ENCODE data around the gene ZNF775.

Gene ZNF775

GRCh38 chr7:150361807-150362621 is 17.1 kb upstream of the ZNF775 start:
- TF ChIP-seq, protein P1, sequence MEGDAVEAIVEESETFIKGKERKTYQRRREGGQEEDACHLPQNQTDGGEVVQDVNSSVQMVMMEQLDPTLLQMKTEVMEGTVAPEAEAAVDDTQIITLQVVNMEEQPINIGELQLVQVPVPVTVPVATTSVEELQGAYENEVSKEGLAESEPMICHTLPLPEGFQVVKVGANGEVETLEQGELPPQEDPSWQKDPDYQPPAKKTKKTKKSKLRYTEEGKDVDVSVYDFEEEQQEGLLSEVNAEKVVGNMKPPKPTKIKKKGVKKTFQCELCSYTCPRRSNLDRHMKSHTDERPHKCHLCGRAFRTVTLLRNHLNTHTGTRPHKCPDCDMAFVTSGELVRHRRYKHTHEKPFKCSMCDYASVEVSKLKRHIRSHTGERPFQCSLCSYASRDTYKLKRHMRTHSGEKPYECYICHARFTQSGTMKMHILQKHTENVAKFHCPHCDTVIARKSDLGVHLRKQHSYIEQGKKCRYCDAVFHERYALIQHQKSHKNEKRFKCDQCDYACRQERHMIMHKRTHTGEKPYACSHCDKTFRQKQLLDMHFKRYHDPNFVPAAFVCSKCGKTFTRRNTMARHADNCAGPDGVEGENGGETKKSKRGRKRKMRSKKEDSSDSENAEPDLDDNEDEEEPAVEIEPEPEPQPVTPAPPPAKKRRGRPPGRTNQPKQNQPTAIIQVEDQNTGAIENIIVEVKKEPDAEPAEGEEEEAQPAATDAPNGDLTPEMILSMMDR (IDR thresholded peaks at IDR 0.05; ENCODE audit: low read length, missing control alignments) = no peak
- no peak for DNase-seq (ENCODE audit: low read depth)
- no peak overlapping the region for H3K4me3 ChIP-seq (replicated peaks; ENCODE audit: low read depth, low read length)

GRCh38 chr7:150363370-150363769 is 15.8 kb upstream of the ZNF775 start:
- DNase-seq (ENCODE audit: low read depth) = no peak
- no peak overlapping the region for H3K4me3 ChIP-seq (replicated peaks; ENCODE audit: low read depth, low read length)
- TF ChIP-seq, protein P1 (IDR thresholded peaks at IDR 0.05; ENCODE audit: low read length, missing control alignments) = no peak

- no peak overlapping the region for H3K4me3 ChIP-seq (replicated peaks; ENCODE audit: low read depth, low read length)
- DNase-seq (ENCODE audit: low read depth) = no peak
- TF ChIP-seq, protein P1 (IDR thresholded peaks at IDR 0.05; ENCODE audit: low read length, missing control alignments) = no peak
Measured at GRCh38 chr7:150363872-150364271, 15.3 kb upstream of the ZNF775 start.

GRCh38 chr7:150365194-150365593 is 13.9 kb upstream of the ZNF775 start:
- DNase-seq (ENCODE audit: low read depth) = no peak
- no peak overlapping the region for H3K4me3 ChIP-seq (replicated peaks; ENCODE audit: low read depth, low read length)
- TF ChIP-seq, protein P1 (IDR thresholded peaks at IDR 0.05; ENCODE audit: low read length, missing control alignments) = no peak

DNA sequence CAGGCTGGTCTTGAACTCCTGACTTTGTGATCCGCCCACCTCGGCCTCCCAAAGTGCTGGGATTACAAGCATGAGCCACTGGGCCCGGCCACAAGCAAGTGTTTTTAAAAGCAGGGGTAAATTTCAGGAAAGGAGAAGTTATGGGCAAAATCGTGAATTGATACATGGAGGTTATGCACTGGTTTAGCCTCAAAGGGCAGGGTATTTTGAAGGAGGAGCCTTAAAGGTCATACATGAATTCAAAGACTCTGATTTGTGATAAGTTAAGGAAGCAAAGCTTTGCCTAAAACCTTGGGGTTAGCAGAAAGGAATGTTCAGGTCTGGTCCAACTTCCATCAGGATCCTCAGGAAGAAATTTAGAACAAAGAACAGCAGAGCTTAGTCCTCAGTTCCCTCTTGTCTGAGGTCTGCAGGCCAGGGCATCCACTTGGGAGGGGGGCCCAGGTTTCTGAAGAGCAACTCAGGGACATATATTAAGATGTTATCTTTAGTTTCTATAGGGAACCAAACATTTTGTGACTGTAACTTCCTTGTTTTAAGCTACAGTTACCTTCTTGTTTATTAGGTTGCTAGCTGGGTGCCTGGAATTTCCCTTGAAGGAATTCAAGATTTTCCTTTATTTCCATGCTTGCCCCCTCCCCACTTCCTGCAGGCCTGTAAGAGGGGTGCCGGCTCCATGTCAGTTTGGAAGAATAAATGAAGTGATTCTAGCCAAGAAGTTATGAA is 13.3 kb upstream of the ZNF775 start:
- no peak for DNase-seq (ENCODE audit: low read depth)
- no peak overlapping the region for H3K4me3 ChIP-seq (replicated peaks; ENCODE audit: low read depth, low read length)
- TF ChIP-seq, protein P1 (IDR thresholded peaks at IDR 0.05; ENCODE audit: low read length, missing control alignments) = no peak

- peak overlapping the region; percentile 86 for H3K4me3 ChIP-seq (replicated peaks; ENCODE audit: low read depth, low read length)
Measured at GRCh38 chr7:150367677-150368095, 11.4 kb upstream of the ZNF775 start.

More at GRCh38 chr7:150367677-150368095, 11.4 kb upstream of the ZNF775 start:
- TF ChIP-seq, protein P1 (IDR thresholded peaks at IDR 0.05; ENCODE audit: low read length, missing control alignments) = no peak
- no peak for DNase-seq (ENCODE audit: low read depth)
